HG03342 (cell line): ENCODE measurements around the gene LEPR.

ENCODE experiments used
- ATAC-seq: cut with Tn5 transposase; IDR thresholded peaks from one replicate; pipeline ENCODE4 v1.9.1; 2021; ENCODE audit warnings: mild to moderate bottlenecking, moderate library complexity; ENCODE audit not compliant: unreplicated experiment

The LEPR gene

DNA sequence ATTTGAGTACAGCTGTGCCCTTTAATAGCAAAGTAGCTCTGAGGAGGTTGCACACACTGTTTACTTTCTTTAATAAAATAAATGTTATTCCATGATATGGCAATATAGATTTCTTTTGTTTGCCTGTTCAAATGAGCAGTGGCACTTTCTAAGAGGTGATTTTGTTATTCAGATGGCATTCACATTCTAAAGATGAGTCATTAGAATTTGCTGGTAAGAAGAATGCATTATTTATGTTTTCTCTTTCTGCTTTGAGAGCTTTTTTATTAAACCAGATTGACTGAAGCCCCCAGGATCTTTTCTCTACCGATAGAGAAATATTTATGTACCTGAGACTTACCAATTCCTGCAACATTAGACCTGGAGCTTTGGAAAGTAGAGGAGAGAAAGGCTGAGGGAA lies 11.2 kb upstream of the LEPR start:
- ATAC-seq = no peak

DNA sequence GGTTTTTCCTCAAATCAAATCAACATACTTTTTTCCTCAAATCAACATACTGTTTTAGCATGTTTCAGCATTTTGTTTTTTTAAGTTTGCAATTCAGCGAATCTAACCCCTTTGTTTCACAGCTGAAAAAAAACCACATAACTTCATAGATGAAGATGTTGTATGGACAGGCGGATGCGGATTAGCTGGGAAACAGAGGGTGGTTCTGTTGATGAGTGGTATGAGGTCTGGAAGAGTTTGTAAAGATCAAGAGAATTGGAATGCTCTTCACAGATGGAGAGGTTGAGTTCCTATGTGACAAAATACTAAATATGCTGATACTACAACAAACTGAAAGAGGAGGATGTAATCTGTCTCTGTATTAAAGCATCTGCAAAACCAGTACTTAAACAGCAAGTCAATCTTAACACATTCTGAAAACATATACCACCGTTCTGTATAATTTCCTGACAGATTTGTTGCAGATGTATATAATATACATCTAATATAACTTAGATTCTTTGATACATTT lies 10.6 kb upstream of the LEPR start:
- no peak for ATAC-seq

- no peak for ATAC-seq
These were observed 8.0 kb upstream of the LEPR start for GRCh38 chr1:65412256-65412983.

DNA sequence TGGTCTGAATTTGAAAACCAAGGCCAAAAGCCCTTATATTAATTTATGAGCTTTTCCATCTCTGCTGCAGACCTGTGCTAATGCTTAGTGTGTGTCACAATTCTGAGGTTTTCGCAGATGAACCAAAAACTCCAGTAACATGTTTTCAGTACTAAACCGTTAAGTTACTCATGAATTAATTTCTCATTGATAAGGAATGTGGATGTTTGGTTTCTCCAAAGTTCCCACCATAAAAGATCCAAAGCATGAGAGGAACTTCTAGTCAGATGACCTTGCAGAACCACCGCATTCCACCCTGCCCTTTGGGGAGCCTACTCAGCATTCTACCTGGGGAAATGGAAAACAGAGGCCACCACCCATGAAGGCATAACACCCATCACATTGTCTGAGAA lies 7.5 kb upstream of the LEPR start:
- no peak for ATAC-seq

DNA sequence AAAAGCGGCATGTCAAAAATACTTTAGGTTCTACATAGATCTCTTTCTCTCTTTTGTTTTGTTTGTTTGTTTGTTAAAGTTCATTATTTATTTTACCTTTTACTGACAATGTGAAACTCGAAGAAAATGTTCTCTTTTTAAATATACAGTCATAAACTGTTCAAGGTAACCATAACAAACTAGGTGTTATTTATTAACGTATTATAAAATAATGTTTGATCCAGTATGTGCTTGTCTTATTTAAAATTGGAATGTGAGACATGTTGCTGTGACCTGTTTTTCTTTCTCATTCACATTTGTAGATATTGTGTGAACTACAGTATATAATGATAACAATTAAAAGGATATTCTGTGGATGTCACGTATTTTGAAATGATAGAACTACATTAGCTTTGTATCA lies 5.9 kb upstream of the LEPR start:
- ATAC-seq = no peak

DNA sequence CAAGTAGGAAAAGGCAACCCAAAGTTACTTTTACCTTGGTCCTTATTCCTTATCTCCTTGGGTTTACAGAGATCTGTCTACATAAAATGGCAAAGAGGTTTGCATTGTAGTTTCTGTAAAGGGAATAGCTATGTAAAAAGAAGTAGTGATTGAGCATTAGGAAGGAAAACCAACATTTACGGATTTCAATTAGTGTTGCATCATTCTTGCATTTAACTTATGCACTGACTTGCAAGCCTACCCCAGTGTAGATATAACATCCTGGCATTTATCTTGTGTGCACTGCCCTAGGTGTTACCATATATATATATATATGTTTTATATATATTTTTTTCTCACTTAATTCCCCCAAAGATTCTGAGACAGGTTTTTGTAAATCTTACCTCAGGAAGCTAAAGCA lies 3.7 kb upstream of the LEPR start:
- ATAC-seq = no peak

DNA sequence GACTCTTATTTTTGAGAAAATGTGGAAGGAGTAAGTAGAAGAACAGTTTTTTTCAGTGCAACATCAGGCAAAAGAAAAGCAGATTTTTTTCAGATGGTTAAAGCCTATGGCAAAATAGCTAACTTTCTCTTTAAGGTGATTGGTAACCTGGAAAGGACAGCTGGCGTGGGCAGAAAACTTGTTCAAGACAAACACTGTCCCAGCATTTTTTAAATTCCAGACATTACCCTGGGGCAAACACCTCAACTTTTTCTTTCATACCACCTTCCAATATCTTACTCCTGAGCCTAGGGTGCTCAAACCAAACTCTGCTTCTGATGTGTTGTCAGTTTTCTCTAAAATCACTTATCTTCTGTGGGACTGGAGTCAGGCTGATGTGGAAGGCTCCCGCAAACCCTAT lies 2.7 kb upstream of the LEPR start:
- ATAC-seq = no peak

DNA sequence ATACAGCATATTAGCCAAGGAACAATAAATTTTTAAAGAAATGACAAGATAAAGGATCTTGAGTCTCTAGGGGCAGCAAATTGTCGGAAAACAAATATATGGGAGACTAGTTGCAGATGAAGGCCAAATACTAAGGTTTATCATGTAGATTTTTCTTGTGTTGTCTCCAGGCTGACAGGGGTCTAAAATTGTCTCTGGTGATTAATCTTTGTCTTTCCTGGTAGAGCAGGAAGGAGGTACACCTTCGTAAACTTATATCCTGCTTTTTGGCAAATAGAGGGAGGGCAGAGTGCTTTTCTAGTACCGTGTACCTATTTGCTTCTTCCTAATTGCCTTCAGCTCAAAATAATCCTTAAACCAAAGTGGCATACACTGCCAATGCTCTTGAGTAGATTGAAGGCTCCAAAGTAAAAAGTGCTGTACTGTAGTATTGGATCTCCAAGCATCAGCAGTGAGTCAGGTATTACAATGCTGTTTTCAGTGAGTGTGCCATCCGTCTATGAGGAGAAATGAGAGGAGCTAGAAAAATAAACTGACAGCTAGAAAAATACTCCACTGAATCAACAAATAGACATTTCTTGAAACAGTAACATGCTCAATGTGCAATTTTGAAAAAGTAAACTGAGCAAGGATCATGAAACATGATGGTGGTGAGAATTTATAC lies 1.8 kb upstream of the LEPR start:
- ATAC-seq = no peak

GRCh38 chr1:65419681-65420589 lies 533 bp upstream of the LEPR start:
- peak; percentile 93 for ATAC-seq

DNA sequence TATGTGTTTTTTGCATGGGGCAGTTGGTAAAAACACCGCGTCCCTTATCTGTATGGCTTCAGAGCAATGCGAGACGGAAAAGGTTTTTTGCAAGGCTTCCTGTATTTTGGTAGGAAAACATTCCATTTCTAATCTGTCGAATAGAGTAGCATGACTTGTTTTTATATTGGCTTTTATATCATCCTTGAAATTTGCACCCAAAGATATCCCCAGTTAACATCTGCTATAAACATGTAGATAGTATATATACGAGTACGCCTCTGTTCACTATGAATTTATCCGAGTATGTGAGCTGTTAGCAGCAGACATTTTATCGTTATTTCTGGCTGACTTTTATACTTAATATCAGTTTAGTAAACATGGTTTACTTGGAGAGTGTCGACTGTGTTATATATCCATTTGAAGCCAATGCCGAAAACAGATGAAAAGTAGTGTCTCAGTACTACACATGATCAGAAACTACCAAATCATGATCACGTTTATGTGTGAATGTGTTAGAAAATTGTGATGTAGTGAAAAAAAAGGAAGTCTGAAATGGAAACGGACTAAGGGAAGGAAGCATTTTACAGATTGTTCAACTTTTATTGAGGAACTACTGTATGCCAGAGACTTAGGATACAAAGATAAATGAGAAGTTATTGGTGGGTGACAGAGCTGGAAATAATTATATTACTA lies 1.0 kb downstream of the LEPR start:
- ATAC-seq = no peak

- ATAC-seq = no peak
These were observed 2.1 kb downstream of the LEPR start for GRCh38 chr1:65422241-65423203.

DNA sequence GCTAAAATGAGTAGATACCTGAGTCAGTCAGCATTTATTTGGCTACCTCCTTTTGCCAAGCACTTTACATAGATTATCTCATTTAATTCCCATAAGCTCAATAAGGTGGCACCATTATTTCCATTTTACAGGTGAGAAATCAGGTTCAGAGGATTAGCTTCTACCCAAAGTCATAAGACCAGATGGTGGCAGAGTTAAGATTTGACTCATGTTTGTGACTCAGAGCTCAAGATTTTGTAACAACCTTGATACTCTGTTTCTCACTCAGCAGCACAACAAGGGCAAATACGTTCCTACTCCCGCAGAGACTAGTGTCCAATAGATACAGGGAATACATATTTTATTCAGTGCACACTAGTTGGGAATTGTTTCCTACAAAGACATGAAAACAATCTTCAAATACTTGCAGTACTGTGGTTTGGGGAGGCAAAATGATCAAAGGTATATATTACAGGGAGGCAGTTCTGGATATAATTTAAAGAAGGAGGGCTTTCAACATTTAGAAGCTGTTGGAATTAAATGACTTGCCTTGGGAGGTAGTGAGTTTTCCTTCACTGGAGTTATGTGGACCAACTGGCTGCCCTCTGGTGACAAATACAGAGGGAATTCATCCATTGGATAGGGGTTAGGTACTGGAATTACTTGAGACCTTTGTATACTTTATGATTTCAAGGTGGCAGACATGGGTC lies 3.6 kb downstream of the LEPR start:
- ATAC-seq = no peak

DNA sequence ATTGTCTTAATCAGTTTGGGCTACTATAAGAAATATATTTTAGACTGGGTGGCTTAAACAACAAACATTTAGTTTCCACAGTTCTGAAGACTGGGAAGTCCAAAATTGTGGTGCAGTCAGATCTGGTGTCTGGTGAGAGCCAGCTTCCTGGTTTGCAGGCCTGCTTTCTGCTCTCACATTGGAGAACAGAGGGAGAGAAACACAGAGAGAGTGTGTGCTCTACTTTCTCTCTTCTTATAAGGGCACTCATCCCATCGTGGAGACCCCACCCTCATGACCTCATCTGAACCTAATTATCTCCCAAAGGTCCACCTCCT lies 4.1 kb downstream of the LEPR start:
- no peak for ATAC-seq

DNA sequence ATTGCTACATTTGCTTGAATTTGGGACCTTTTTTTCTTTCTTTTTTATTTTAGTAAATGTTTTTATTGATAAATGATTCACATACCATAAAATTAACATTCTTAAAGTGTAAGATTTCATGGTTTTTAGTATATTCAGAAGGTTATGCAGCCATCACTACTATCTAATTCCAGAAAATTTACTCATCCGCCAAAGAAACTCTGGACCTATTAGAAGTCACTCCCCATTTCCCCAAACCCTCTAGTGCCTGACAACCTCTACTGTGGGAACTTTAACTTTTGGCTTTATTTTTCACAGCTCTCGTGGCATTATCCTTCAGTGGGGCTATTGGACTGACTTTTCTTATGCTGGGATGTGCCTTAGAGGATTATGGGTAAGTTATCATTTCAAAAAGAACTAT lies 4.5 kb downstream of the LEPR start:
- no peak for ATAC-seq

DNA sequence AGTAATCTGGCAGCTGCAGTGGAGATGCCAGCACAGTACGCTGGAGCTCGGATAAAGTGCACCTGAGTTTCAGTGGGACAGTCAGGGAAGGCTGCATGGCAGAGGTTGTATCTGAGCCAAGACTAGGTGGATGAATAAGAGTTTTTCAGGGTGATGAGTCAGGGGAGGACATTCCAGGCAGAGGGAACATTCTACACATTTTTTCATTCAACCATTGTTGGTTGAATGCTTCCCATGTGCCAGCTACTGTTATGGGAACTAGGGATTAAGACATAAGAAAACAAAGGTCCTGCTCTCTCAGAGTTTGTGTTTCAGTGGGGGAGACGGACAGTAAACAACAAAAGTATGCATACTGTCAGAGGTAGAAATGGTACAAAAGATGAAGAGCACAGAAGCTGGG lies 5.2 kb downstream of the LEPR start:
- ATAC-seq = no peak

DNA sequence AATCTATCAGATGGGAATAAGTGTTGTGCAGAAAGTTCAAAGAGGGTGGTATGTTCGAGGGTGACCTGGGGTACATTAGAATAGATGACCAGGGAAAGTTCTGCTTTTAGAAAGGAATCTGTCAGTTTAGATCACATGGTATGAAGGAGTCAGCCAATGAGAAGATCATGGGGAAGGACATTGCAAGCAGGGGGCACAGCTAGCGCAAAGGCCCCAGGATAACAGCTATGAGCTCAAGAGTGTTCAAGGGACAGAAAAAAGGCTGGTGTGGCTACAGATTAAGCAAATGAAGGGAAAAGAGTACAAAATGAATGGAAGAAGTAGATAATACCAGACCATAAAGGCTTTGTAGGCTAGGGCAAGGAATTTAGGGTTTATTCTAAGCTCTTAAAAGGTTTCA lies 8.6 kb downstream of the LEPR start:
- no peak for ATAC-seq

DNA sequence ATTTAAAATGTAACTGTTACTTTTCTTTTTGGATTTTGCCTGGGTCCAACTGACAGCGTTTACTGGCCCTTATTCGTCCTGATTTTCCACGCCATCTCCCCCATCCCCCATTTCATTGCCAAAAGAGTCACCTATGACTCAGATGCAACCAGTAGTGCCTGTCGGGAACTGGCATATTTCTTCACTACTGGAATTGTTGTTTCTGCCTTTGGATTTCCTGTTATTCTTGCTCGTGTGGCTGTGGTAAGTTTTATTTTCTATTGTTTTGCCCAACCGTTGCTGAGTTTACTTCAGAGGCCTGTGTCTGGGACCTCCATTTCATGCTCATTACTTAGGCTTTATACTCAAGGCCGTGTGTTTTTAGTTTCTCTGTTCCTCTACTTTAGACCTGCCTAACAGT lies 9.3 kb downstream of the LEPR start:
- ATAC-seq = no peak

- peak; percentile 70 for ATAC-seq
These were observed 10.7 kb downstream of the LEPR start for GRCh38 chr1:65431111-65431705.

DNA sequence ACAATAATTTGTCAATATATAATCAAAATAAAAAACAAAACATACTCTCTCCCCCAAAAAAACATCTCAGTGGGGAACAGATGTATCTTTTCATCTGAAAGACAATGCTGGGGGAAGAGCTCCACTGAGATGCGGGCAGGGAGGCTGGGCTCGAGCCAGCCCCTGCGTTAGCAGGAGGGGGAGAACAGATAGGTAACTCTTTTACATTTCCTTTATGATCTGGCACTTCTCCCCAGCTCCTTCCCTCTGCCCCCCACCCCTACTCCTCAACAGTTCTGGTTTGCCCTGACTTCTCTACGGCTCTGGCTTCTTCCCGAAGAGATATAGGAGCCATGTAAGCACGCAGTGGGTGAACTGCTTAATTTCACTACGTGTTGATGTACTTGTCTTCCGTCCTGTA lies 12.4 kb downstream of the LEPR start:
- ATAC-seq = no peak
